Mesothelial cell of epicardium (in vitro differentiated cells): ENCODE measurements around the gene SLC7A9. TPM values are rescaled to one million over a fixed set of nuclear protein-coding genes. Genes with fewer than 3 reads are reported as not detected.

Source experiments
- DNase-seq, 2 experiments: peaks; one replicate each; pipeline ENCODE4 v3.0.0; 2021; ENCODE audit warnings: low spot score in 2 of 2; ENCODE audit not compliant: unreplicated experiment in 2 of 2
- H3K27ac Mint-ChIP-seq: 2 replicates; pipeline ENCODE4 v1.8.0; 2021; ENCODE audit warnings: mixed read lengths
- H3K27me3 Mint-ChIP-seq: 2 replicates; pipeline ENCODE4 v1.8.0; 2021; ENCODE audit warnings: low read depth, mixed read lengths
- H3K36me3 Mint-ChIP-seq: 2 replicates; pipeline ENCODE4 v1.8.0; 2021; ENCODE audit warnings: mixed read lengths
- H3K4me1 Mint-ChIP-seq: 2 replicates; pipeline ENCODE4 v1.8.0; 2021; ENCODE audit warnings: mixed read lengths
- H3K4me3 Mint-ChIP-seq: 2 replicates; pipeline ENCODE4 v1.8.0; 2021; ENCODE audit warnings: mild to moderate bottlenecking, moderate library complexity, mixed read lengths
- H3K9me3 Mint-ChIP-seq: 2 replicates; pipeline ENCODE4 v1.8.0; 2021; ENCODE audit warnings: mixed read lengths
- CTCF ChIP-seq: fragments of 200-600 bp; sonication (generic); IDR thresholded peaks from one replicate; pipeline ENCODE4 v1.5.0; 2021; ENCODE audit warnings: antibody characterized with exemption; ENCODE audit not compliant: unreplicated experiment
- total RNA-seq: library from RNA; stranded (reverse); gene quantifications from 3 replicates; pipeline ENCODE4 v1.2.1, GENCODE V29; 2021

The SLC7A9 gene
- total RNA-seq, 1 donor from 2014 or later, result 0.65 TPM

DNA sequence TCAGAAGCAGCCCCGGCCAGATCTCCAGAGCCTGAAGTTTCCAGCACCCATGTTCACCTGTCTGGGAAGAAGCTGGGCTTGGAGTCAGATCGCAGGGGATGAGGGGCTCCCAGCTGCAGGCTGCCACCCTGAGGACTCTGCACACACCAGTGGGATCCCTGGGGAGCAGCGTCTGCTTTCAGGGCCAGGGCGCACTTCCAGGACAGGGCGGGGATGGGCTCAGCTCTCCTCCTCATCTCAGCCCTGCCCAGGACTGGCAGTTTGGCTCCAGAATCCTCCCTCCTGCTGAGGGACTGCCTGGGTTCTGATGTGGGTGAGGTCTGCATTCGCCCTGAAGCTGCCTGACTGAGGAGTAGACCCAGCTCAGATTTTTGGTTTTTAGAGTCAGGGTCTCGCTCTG is 3.5 kb downstream of the SLC7A9 start:
- no peak for DNase-seq
- H3K9me3 Mint-ChIP-seq, result no peaks in the 10 kb centered on the region
- no peaks in the 10 kb centered on the region for H3K4me1 Mint-ChIP-seq
- H3K27ac Mint-ChIP-seq, result no peak overlapping the region
- H3K4me3 Mint-ChIP-seq, result no peak overlapping the region
- TF ChIP-seq CTCF, result no peak
- no peaks in the 10 kb centered on the region for H3K27me3 Mint-ChIP-seq
- H3K36me3 Mint-ChIP-seq, result no peaks in the 10 kb centered on the region

GRCh38 chr19:32865326-32865725 is 4.2 kb downstream of the SLC7A9 start:
- no peak overlapping the region for H3K27ac Mint-ChIP-seq

GRCh38 chr19:32864318-32865007 is 5.1 kb downstream of the SLC7A9 start:
- H3K36me3 Mint-ChIP-seq, result no peaks in the 10 kb centered on the region
- H3K27me3 Mint-ChIP-seq, result no peaks in the 10 kb centered on the region
- TF ChIP-seq CTCF, result no peak
- no peak overlapping the region for H3K27ac Mint-ChIP-seq
- DNase-seq, result no peak
- no peaks in the 10 kb centered on the region for H3K4me1 Mint-ChIP-seq
- no peak overlapping the region for H3K4me3 Mint-ChIP-seq
- no peaks in the 10 kb centered on the region for H3K9me3 Mint-ChIP-seq

More at GRCh38 chr19:32865326-32865725, 4.2 kb downstream of the SLC7A9 start:
- H3K9me3 Mint-ChIP-seq, result no peaks in the 10 kb centered on the region
- no peaks in the 10 kb centered on the region for H3K27me3 Mint-ChIP-seq
- H3K4me1 Mint-ChIP-seq, result no peaks in the 10 kb centered on the region
- TF ChIP-seq CTCF, result no peak
- DNase-seq, result no peak
- H3K4me3 Mint-ChIP-seq, result no peak overlapping the region
- H3K36me3 Mint-ChIP-seq, result no peaks in the 10 kb centered on the region

- Mint-ChIP-seq H3K27me3 (no peaks in the 10 kb centered on the region), H3K27ac (no peak overlapping the region), H3K36me3 (no peaks in the 10 kb centered on the region), H3K9me3 (no peaks in the 10 kb centered on the region), H3K4me3 (no peak overlapping the region), H3K4me1 (no peaks in the 10 kb centered on the region)
- no peak for TF ChIP-seq CTCF
- DNase-seq, result no peak
These were observed 5.7 kb downstream of the SLC7A9 start for GRCh38 chr19:32863841-32864240.

DNA sequence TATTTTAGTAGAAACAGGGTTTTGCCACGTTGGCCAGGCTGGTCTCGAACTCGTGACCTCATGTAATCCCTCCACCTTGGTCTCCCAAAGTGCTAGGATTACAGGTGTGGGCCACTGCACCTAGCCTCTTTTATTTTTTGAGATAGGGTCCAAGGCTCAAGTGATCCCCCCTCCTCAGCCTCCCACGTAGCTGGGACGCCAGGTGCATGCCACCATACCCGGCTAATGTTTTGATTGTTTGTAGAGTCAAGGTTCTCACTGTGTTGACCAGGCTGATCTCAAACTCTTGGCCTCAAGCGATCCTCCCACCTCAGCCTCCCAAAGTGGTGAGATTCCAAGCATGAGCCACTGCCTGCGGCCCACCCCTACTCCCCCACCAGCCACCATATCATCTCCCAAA is 6.3 kb downstream of the SLC7A9 start:
- Mint-ChIP-seq H3K4me1 (no peaks in the 10 kb centered on the region), H3K36me3 (no peaks in the 10 kb centered on the region)

More for the DNA sequence above, 6.3 kb downstream of the SLC7A9 start:
- Mint-ChIP-seq H3K27ac (no peak overlapping the region), H3K9me3 (no peaks in the 10 kb centered on the region), H3K4me3 (no peak overlapping the region), H3K27me3 (no peaks in the 10 kb centered on the region)
- no peak for DNase-seq
- no peak for TF ChIP-seq CTCF
